GM19372 (cell line): ENCODE results near the gene GID8.

Experiments used
- ATAC-seq: cut with Tn5 transposase; IDR thresholded peaks from one replicate; pipeline ENCODE4 v1.9.1; 2021; ENCODE audit warnings: mild to moderate bottlenecking, low read depth, moderate library complexity; ENCODE audit not compliant: unreplicated experiment

GID8 gene

DNA sequence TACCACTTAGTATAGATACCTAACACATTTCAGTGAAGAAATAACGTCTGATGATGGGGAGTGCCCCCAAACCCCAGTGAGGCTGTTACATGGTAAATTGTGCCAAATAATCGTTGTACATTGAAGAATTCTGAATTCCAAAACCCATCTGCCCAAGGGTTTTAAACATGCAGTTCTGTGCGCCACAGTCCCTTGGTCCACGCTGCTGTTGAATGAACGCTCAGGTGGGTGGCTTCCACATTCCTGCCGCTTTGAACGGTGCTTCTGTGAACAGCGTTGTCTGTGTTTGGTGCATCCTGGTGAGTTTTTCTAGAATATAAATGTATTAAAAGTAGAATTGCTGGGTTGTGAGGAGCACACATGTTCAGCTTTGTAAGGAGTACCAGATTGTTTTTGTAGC is 2.9 kb downstream of the GID8 start:
- no peak for ATAC-seq

GRCh38 chr20:62941792-62942191 is 3.8 kb downstream of the GID8 start:
- no peak for ATAC-seq

- ATAC-seq, result no peak
Observed at GRCh38 chr20:62942456-62942855, 4.5 kb downstream of the GID8 start.

GRCh38 chr20:62943396-62943795 is 5.4 kb downstream of the GID8 start:
- ATAC-seq, result no peak

GRCh38 chr20:62944184-62944583 is 6.2 kb downstream of the GID8 start:
- ATAC-seq, result no peak

DNA sequence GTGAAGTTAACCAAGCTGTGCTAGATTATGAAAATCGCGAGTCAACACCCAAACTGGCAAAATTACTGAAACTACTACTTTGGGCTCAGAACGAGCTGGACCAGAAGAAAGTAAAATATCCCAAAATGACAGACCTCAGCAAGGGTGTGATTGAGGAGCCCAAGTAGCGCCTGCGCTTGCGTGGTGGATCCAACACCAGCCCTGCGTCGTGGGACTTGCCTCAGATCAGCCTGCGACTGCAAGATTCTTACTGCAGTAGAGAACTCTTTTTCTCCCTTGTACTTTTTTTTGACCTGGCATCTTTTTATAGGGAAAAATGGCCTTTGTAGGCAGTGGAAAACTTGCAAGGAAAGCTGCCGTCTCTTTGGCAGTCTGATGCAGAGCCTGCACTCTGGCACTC is 6.8 kb downstream of the GID8 start:
- ATAC-seq, result no peak

DNA sequence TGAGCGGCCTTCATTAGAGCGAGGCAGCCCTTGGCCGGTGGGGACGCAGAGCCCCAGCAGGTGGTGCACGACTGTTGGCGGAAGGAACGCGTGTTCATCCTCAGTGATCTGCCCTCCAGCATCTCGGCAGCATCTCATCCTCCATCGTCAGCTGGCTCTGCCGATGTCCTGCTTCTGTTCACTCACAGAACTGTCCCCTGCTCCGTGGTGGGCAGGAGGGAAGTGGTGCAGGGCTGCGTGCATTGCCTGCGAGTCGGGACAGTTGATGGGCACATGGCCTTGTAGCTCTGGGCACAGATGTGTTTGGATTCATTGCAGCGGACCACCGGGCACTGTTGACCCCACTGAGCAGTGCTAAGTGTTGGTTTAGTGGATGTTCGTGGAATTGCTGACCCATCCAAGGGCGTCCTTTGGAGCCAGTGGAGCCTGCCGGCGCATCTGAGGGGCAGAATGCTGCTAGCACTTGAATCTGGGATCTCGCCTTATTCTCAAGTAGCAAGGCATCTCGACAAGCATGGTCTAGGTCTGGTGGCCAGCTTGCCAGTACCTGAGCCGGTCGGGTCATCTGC is 7.9 kb downstream of the GID8 start:
- no peak for ATAC-seq

DNA sequence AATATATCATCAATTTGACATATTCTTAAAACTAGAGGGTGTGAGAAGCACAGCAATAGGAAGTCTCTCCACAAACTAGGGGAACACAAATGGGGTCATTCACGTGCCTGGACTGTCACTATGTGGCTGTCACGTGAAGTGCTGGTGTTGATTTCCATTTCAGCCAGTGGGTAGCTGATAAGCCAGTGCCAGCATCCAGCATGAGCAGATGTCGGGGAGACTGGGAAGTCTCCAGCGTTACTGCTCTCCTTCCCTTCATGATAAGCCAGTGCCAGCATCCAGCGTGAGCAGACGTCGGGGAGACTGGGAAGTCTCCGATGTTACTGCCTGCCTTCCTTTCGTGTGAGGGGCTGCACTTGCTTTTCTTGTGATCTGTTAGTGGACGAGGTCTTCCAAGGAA is 9.0 kb downstream of the GID8 start:
- ATAC-seq, result no peak

DNA sequence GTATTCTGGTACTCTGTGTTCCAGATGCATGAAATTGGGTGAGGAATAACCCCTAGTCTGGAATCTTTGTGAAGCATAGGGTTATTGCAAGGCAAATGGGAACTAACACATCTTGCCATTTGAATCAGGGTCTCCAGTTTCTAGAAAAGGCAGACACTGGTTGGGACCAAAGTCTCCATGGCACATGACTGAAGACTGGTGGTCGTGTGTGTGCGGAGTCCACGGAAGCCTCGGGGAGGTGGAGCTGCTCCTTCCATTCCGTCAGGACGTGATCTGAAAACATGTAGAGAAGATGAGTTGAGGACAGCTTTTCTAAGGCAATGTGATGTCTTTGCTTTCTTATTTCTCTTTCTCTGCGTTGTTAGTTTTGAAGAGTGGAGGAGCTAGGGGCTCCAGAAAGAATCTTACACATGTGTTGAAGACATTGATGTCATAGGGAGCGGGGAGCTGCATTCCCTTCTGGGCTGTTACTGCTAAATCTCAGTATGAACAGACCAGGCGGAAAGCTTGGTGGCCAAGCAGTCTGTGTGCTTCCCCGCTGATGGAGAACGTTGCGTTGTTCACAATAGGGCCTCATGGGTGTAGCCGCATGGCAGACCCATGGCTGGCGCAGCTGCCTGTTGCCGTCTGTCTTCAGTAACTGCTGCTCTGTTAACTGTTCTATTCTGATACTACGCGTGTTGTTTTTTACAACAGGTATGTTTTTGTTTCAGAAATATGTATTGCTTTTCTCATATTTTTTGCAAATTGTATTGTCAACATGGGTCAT is 9.8 kb downstream of the GID8 start:
- no peak for ATAC-seq

DNA sequence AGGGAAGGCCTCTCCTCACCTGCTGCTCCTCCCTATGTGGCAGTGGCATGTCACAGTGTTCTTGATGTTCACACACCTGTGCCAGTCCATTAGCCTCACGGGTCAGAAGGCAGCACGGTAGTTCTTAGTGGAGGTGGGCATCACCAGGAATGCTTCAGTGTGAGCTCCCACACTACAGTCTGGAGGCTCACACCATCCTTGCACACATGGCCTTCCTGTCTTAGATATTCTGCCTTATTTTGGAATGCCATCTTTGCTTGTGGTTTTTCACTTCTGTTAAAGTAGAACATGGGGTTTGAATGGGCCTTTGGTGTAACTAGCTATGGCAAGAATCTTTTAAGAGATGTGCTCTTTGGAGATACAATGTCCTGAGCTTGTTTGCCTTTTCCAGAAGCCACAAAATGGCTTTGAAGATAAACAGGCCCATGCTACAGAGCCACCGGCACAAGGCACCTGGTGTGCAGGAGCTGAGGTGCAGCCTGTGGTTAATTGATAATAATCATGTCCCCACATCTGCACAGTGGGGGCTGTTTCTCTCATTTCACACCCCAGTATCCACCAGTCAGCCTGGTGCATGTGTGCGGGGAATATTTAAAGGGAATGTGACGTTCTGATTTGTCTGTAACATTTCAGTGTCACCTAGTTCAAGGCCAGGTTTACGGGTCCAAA is 11.3 kb downstream of the GID8 start:
- no peak for ATAC-seq

DNA sequence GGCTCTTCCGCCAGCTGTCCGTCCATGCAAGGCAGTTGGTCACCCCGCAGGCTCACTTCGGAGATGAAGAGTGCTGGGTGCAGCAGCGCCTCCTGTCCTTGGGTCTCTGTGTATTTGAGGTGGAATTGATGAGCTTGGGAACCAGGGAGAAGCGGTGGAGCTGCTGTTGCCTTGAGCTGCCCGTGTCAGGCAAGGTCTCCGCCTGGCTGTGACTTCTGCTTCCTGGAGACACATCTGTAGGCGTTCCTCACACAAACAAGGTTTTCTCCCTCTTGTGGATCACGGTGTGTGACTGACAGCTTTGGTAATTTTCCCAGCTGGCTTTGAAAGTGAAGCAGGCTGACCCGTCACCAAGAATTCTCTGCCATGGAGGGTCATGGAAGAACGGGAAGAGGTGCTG is 12.0 kb downstream of the GID8 start:
- no peak for ATAC-seq

DNA sequence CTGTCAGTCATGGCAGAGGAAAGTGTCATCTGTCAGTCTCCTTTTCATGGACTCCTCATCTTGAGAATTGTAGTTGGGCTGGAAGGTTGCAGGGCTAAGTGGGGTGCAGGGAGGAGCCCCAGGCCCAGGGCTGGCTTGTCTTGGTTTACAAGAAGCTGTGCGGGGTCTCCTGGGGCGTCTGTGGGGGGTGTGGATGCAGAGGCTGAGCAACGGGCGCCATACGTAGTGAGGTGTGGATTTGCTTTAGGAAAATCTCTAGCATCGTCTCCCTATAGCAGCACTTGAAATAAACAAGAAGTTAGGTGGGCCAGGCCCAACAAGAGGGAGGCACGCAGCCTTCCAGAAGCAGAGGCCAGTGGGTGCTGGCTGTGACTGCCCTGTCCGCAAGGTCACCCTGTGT is 12.8 kb downstream of the GID8 start:
- no peak for ATAC-seq

DNA sequence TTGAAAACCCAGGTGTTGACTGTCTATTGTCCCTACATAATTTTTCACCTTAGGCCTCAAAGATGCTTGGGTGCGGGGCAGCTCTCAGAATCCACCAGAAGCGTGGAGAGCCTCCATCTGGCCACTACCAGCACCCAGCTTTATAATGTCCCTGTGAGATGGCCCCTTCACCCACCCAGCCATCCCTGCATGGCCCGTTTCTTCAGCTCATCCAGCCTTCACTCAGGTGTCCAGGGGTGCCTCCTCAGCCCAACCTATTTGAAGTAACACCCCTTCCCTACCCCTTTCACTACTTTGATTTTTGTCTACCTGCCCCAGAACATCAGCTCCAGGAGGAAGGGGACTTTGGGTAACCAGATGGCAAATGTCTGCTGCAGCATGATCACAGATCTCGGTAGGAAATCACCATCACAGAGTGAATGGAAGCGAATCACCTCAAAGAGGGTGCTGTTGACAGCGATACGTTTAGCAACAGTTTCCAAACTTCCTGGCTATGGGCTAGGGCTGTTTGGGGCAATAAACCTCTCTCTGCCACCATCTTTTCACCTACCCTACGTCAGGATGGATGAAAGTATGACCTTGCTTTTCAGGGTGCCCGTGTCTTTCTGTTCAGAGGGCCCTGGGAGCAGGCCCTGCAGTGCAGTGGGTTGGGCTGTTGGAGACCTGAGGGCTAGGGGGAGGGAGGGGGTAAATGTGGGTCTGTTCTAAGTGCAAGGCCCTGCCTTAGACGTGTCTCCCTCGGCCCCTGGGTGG is 13.4 kb downstream of the GID8 start:
- ATAC-seq, result no peak

DNA sequence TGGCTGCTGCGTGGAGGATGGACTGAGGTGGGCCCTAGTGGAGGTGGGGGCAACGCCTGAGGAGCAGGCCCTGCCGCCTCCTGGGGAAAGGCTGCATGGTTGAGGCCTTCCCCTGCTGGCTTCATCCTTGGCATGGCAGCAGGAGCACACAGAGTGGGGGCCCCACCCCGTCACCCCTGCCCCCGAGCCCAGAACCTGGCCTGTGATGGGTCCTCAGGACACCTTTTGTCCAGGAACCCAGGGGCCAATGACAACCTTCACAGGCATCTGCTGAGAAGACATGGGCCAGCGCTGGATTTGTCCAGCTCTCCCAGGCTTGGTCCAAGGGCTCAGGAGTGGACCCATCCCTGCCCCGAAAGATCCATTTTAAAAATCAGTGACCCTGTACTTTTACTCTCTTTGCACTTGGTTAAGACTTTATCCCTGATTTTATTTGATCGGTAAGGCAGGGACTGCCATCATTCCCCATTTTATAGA is 14.0 kb downstream of the GID8 start:
- ATAC-seq, result no peak

DNA sequence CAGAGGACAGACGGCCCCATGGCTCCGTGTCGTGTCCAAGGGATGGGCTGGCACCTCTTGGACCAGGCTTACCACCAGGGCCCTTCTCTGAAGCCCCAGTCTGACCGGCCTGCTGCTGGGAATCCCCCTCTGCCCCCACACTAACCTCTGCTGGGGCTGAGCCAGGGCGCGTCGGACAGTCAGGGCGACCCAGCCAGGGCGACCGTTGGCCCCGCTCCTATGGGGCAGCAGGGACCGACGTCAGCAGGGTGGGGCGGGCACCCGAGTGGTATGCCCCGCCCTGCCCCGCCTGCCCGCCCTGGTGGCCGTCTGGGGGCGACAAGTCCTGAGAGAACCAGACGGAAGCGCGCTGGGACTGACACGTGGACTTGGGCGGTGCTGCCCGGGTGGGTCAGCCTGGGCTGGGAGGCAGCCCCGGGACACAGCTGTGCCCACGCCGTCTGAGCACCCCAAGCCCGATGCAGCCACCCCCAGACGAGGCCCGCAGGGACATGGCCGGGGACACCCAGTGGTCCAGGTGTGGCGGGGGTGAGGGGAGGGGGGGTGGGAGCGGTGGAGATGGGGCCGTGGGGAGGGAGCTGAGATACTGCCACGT is 14.5 kb downstream of the GID8 start, which contains the start of gene SLC17A9:
SLC17A9 (plus strand) TSS at position 337 of the 595 bp plus-strand sequence; CDS start at position 459, 122 bp downstream.
- peak; percentile 49 for ATAC-seq

GRCh38 chr20:62952968-62953838 is 15.3 kb downstream of the GID8 start:
- ATAC-seq, result no peak

- peak; percentile 73 for ATAC-seq
Observed at GRCh38 chr20:62953839-62954703, 16.1 kb downstream of the GID8 start.

DNA sequence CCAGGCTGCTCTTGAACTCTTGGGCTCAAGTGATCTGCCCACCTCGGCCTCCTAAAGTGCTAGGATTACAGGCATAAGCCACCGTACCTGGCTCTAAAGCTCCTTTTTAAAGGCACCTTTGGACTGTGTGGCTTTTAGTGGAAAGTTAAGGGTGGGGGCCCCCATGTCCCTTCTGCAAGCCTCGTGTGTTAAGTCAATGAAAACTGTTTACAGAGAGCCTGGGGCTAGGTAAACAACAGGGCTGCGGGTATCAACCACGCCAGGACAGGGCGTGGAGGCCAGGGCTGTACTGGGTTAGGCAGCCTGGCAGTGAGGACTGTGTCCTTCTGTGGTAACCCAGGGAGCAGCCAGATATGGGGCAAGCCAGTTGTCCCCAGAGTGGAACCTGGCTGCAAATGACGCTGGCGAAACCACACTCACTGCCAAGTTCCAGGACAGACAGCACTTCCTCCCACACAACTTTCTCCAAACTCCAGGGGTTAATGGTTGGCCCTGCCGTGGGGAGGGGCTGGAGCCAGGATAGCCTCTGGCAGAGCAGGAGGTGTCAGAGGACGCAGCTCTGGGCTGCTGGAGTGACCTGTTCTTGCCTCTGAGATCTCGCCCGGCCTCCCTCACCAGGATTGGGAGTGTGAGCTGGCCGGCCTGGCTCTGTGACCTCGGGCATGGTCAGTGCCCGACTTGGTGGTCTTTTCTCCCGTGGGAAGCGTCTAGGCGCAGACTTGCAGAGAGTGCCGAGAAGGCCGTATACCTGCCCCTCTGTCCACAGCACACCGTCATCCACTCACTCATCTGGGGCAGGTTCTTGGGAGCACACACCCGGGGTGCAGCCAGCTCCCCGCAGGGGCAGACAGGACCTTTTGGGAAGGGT is 17.8 kb downstream of the GID8 start:
- no peak for ATAC-seq
